ENCODE measurements around the gene TEAD2. TPM values are rescaled to one million over a fixed set of nuclear protein-coding genes. Genes with fewer than 3 reads are reported as not detected.
A peak's percentile ranks its signal among the peaks of the same experiment; 100 is the strongest.

TEAD2 gene
- total and polyA plus RNA-seq, 9 of the 15 experiments (the other 6 are each of a cell fraction or from before 2014, with no cell fraction given), result 1.6 to 27.0 (median 13.9) TPM

GRCh38 chr19:49362048-49362928 is at the start of gene TEAD2 (continued):
- no peak for TF ChIP-seq ZNF407 (IDR thresholded peaks at IDR 0.05; ENCODE audit: low read depth)
- no peak for TF ChIP-seq LEF1 (IDR thresholded peaks at IDR 0.05)
- no peak for TF ChIP-seq BRD4 (IDR thresholded peaks at IDR 0.05)
- TF ChIP-seq ZBTB26 (CRISPR knock-in tag; IDR thresholded peaks at IDR 0.05), result no peak
- TF ChIP-seq PRDM10 (IDR thresholded peaks at IDR 0.05; ENCODE audit: partially characterized antibody), result no peak
- peak; percentile 38; the same call in 1 of the 2 replicates for TF ChIP-seq MTA3 (IDR thresholded peaks at IDR 0.05; ENCODE audit: borderline replicate concordance)
- TF ChIP-seq SREBF1 (IDR thresholded peaks at IDR 0.05; ENCODE audit: borderline replicate concordance, low read depth, low read length), result no peak
- no peak for TF ChIP-seq TAL1 (IDR thresholded peaks at IDR 0.05)

All from K562 (cell line).